ENCODE data around the gene FBXW9. TPM values are rescaled to one million over a fixed set of nuclear protein-coding genes. Genes with fewer than 3 reads are reported as not detected.

FBXW9 gene
- total and polyA plus RNA-seq, 2 of the 4 experiments (the other 2 are of a cell fraction) = 9.5 to 14.2 TPM

- 88% methylated on average over 10 of the region's 15 CpGs; no CpG with 5 or more reads in 1 of the 2 experiments for WGBS, 2 experiments (ENCODE audit: extremely low coverage in 2 of 2, insufficient read length in 1 of 2)
- H4K8ac ChIP-seq (ENCODE audit: low read depth in 2 of 2, low read length in 2 of 2) = no peak overlapping the region
- H3K36me3 ChIP-seq (ENCODE audit: control insufficient read depth, insufficient read depth, low read length) = peaks cover 53% of the 10 kb centered on the region
- H2AK5ac ChIP-seq (ENCODE audit: low read depth, low read length) = no peak overlapping the region
- H4K91ac ChIP-seq (ENCODE audit: insufficient read depth, low read depth, low read length) = no peak overlapping the region
- H3K27ac ChIP-seq (ENCODE audit: insufficient read depth, low read length) = no peak overlapping the region
- H3K9ac ChIP-seq (ENCODE audit: low read depth, low read length) = no peak overlapping the region
- H3K9me1 ChIP-seq (ENCODE audit: insufficient read depth, low read length) = peaks cover 7% of the 10 kb centered on the region; the same call in 1 of the 2 replicates
- H2BK120ac ChIP-seq (ENCODE audit: low read depth, low read length) = no peak overlapping the region
- H2BK5ac ChIP-seq (ENCODE audit: low read depth, low read length, poor library complexity, severe bottlenecking) = no peak overlapping the region
- ATAC-seq (ENCODE audit: low read depth) = no peak
- TF ChIP-seq, protein P1, sequence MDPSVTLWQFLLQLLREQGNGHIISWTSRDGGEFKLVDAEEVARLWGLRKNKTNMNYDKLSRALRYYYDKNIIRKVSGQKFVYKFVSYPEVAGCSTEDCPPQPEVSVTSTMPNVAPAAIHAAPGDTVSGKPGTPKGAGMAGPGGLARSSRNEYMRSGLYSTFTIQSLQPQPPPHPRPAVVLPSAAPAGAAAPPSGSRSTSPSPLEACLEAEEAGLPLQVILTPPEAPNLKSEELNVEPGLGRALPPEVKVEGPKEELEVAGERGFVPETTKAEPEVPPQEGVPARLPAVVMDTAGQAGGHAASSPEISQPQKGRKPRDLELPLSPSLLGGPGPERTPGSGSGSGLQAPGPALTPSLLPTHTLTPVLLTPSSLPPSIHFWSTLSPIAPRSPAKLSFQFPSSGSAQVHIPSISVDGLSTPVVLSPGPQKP (IDR thresholded peaks at IDR 0.05; ENCODE audit: borderline replicate concordance, low read depth, low read length) = no peak
- no peak for TF ChIP-seq POLR2A (IDR thresholded peaks at IDR 0.05; ENCODE audit: low read depth, low read length)
- TF ChIP-seq MAZ (IDR thresholded peaks at IDR 0.05; ENCODE audit: borderline replicate concordance, low read depth, low read length) = no peak
- no peak for TF ChIP-seq CEBPB (IDR thresholded peaks at IDR 0.05; ENCODE audit: low read depth, low read length)
- TF ChIP-seq BHLHE40 (IDR thresholded peaks at IDR 0.05; ENCODE audit: low read depth, low read length) = no peak
- no peak for TF ChIP-seq RFX5 (IDR thresholded peaks at IDR 0.05; ENCODE audit: low read depth, low read length)
- no peak for TF ChIP-seq FOS (IDR thresholded peaks at IDR 0.05; ENCODE audit: low read depth, low read length)
- TF ChIP-seq SMC3 (IDR thresholded peaks at IDR 0.05; ENCODE audit: low read depth, low read length) = no peak
- TF ChIP-seq CHD1 (IDR thresholded peaks at IDR 0.05; ENCODE audit: low read depth, low read length) = no peak
- no peak for TF ChIP-seq RCOR1 (IDR thresholded peaks at IDR 0.05; ENCODE audit: insufficient replicate concordance, low read length)
- TF ChIP-seq RAD21 (IDR thresholded peaks at IDR 0.05; ENCODE audit: low read length) = no peak
- TF ChIP-seq MAFK (IDR thresholded peaks at IDR 0.05; ENCODE audit: low read depth, low read length) = no peak
- TF ChIP-seq NFE2L2 (IDR thresholded peaks at IDR 0.05; ENCODE audit: low read depth, low read length) = no peak
- TF ChIP-seq CTCF (conservative IDR thresholded peaks at IDR 0.05; ENCODE audit: low read depth, low read length) = no peak
- no peak overlapping the region for H3K14ac ChIP-seq (replicated peaks; ENCODE audit: low read depth, low read length)
- no TSS peak for BruUV-seq (replicated peaks)
- H3K4me1 ChIP-seq (ENCODE audit: control insufficient read depth, insufficient read depth, low read length) = no peaks in the 10 kb centered on the region
- H3K79me1 ChIP-seq (ENCODE audit: low read depth in 1 of 2, low read length in 2 of 2) = peaks cover 13 to 47% of the 10 kb centered on the region in 2 experiments
- no peak overlapping the region for H3K4ac ChIP-seq (ENCODE audit: low read depth, low read length)
- intact Hi-C loops (cut with micrococcal nuclease) (loop anchor here (1.0 kb wide), 2 partner anchors 120 to 171 kb away; no protein-coding TSS in a partner anchor), in situ Hi-C loops (cut with MboI; ENCODE audit: low sequenced_read_pairs) (no loop called here), dilution Hi-C loops (cut with HindIII; ENCODE audit: low sequenced_read_pairs, unreplicated experiment) (no loop called here)
- peak overlapping the region; percentile 56 for H2AFZ ChIP-seq (replicated peaks; ENCODE audit: low read length, poor library complexity)
- no peak overlapping the region for H4K5ac ChIP-seq (ENCODE audit: low read depth, low read length)
- no peak overlapping the region for H2AK9ac ChIP-seq (replicated peaks; ENCODE audit: low read depth, low read length, poor library complexity)
- no peak overlapping the region for H3K4me3 ChIP-seq (ENCODE audit: insufficient read depth, low read depth, low read length)
- H4K20me1 ChIP-seq (ENCODE audit: insufficient read depth, low read length) = peaks cover 15% of the 10 kb centered on the region
- H3K18ac ChIP-seq (ENCODE audit: low read depth, low read length) = no peak overlapping the region
- CTCF ChIA-PET = interaction anchor here (0.6 kb wide), 1 partner anchor 930 kb away, joined by 4 read pairs; no protein-coding TSS in a partner anchor
- no peaks in the 10 kb centered on the region for H3K27me3 ChIP-seq (ENCODE audit: control insufficient read depth, insufficient read depth, low read length)
- no peak overlapping the region for H2BK15ac ChIP-seq (ENCODE audit: low read depth, low read length)
- no peak overlapping the region for H3K23ac ChIP-seq (ENCODE audit: low read depth, low read length)
- POLR2A ChIA-PET (ENCODE audit: unreplicated experiment) = no interaction called here
- no peak overlapping the region for H3K56ac ChIP-seq (ENCODE audit: extremely low read depth, insufficient read depth, low read length)
- H3K4me2 ChIP-seq (ENCODE audit: low read depth, low read length) = no peak overlapping the region
- no peak for DNase-seq
- no peaks in the 10 kb centered on the region for H3K9me3 ChIP-seq (ENCODE audit: control insufficient read depth, insufficient read depth, low read length)
- H2BK20ac ChIP-seq (ENCODE audit: low read depth, low read length) = no peak overlapping the region
Measured at GRCh38 chr19:12675940-12676339, 20.5 kb downstream of the FBXW9 start.

All from IMR-90 (cell line).